Airway epithelial cell (primary cell): ENCODE measurements around the gene TSPAN8. TPM values are rescaled to one million over a fixed set of nuclear protein-coding genes. Genes with fewer than 3 reads are reported as not detected.

ENCODE experiments used
- total RNA-seq: library from RNA; depleted of rRNA; stranded (reverse); fragments of >200 nt; gene quantifications from 2 replicates; pipeline ENCODE4 v1.2.3, GENCODE V29; 2015

Gene TSPAN8
- total RNA-seq, result not detected in 2 replicates

DNA sequence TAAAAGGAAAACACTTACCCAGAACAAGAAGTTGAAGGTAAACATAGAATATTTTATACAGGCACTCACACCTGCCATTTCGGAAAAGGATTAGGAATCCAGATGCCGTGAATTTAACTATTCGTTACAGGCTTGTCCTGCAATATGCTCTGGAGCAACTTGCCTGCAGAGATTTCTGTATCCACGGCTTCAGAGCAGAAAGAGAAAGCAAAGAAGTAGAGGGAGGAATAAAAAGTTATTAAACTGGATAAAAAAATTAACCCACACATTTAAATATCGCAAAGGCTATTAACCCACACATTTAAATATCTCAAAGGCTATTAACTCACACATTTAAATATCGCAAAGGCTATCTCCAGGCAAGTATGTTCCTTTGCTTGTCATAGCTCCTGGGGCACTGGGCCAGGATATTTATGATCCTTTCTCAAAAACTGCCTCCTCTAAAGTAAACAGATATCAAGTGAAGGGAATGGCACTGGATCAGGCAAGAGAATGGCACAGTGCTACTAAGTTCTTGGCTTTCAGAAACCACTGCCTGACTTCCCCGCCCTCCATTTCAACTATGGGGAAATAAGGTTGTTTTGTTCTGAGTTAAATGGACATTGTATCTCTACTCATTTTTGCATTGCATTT is at the start of gene TSPAN8:
Gene TSPAN8, minus strand, starts transcription at position 399 of the 633 bp plus-strand sequence. Its CDS starts 321 bp downstream, at position 78.

Other genes starting within 250 kb of the TSPAN8 start
- 0.21 TPM in 1 of 2 replicates, not detected in the other for gene PTPRR, start 237.3 kb downstream of the TSPAN8 start, total RNA-seq